ENCODE data around the gene LMBRD2.
A peak's percentile ranks its signal among the peaks of the same experiment; 100 is the strongest.

LMBRD2 gene

DNA sequence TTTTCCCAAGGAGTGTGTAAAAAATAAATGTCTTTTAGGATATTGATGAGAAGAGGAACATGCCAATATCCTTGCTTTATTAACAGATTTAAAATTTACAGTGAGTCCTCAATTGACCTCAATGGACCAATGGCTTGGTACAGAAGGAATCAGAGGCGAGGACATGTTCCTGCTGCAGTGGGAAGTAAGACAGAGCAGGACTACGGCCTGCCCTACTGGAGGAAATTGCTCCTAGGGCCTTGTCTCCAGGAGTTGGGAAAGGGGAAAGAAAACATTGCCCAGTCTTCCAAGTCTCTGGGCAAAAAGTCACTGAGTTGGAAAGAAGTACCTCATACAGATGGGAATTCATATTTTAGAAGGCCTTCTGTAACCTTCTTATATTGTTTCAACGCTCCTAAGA, 51.9 kb downstream of the LMBRD2 start:
- DNase-seq: no peak

DNA sequence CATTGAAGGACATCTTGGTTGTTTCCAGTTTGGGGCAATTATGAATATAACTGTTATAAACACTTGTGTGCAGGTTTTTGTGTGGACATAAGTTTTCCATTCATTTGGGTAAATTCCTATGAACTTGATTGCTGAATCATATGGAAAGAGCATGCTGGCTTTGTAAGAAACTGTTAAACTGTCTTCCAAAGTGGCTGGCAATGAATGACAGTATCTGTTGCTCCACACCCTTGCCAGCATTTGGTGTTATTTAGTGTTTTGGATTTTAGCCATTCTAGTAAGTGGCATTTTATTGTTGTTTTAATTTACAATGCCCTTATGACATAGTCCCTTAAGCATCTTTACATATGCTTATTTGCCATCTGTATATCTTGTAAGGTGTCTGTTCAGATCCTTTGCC, 55.2 kb downstream of the LMBRD2 start:
- DNase-seq: no peak

DNA sequence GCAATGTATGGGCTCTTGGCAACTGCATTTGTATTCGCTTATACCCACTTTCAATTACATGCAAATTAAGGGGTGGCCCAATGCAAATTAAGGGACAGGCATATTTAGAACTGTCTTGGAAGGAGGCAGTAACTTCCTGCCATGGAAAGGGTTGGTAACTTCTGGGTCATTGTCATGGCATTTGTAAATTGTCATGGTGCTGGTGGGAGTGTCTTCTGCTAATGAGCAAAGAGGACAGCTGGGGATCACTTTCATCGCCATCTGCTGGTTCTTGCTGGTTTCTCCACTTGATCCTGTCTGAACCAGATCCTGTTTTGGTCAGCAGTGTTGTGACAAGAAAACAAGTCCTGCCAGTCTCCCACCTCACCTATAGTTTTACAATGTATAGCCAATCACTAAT, 61.7 kb downstream of the LMBRD2 start:
- peak in 1 of 5 donors; percentile 13 for DNase-seq

DNA sequence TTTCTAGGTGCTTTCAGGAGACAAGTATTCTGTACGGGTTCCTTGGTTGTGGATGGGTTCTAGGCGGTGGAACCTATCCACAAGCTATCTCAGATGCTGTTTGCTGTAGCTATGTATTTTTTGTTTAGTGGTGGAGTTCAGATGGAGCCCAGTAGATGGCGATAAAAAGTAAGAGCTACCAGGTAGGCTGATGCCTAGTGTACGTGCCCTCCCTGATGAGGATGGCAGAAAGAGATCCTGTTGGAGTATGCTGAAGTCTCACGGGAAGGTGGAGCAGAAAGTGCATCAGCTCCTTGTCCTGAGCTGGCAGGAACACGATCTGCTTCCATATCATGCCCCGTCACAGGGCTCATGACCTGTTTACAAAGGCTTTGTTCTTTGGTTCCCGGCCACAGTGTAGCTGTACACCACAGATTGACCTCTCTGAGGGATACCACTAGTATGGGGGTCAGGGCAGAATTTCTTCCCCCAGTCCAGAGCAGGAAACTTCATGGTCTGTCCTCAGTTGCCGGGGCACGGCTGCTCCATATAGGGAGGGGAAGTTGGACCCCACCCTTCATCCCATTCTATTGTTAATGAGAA, 72.4 kb downstream of the LMBRD2 start:
- DNase-seq: peak in 1 of 5 donors; percentile 43

DNA sequence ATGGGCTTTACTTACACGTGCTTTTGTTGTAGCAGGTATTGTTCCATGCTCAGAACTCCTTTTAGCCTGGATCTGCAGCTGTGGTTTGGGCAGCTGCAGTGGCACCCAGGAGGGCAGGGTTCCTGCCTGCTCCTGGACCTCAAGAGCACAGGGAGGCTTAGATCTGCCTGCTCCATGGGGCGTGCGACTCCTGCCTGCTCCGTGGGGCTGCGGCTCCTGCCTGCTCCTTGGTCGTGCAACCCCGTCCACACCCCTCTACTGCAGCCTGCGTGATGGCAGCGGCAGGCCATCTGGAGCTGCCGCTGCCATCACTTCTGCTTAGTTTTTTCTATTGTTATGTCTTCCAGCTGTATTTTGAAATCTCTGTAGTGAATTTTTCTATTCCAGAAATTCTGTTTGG, 73.3 kb downstream of the LMBRD2 start:
- no peak for DNase-seq

- peak in 1 of 5 donors; percentile 25 for DNase-seq
Measured at GRCh38 chr5:36073595-36074216, 78.0 kb downstream of the LMBRD2 start.

- DNase-seq: peak in 1 of 5 donors; percentile 30
Measured at GRCh38 chr5:36070687-36071571, 80.8 kb downstream of the LMBRD2 start.

- DNase-seq: no peak
Measured at GRCh38 chr5:36068751-36069281, 82.9 kb downstream of the LMBRD2 start.

GRCh38 chr5:36066540-36067210, 85.0 kb downstream of the LMBRD2 start, which contains the start of gene UGT3A2:
TSS of gene UGT3A2 (minus strand) at chr5:36066882. CDS start at chr5:36066789, 93 bp downstream.
- DNase-seq: no peak

DNA sequence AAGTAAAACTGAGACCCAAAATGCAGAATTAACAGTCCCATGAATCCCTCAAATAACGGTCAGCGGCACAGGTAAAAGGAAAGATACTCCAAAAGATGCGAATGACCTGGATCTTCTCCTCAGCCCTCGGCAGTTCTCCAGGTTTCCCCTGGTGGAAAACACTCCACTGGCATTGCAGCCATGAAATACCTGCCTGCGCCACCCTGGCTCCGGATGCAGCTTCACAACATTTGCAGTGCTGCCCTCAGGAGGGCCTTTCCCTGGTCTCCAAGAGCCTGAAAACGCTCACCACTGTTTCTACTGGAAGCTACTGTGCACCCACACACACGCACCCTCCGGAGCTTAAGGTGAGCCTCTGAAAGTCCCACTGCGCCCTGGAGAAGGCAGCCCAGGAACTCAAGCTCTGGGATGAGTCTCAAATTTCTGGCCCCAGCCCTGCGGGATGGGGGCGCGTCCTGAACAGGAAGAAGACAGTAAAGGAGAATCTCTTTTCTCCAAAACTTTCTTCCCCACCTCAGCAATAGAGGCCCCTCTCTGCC, 85.6 kb downstream of the LMBRD2 start:
- no peak for DNase-seq

- no peak for DNase-seq
Measured at GRCh38 chr5:36060420-36060887, 91.2 kb downstream of the LMBRD2 start.

GRCh38 chr5:36059571-36060419, 91.9 kb downstream of the LMBRD2 start:
- DNase-seq: no peak

GRCh38 chr5:36058776-36059175, 92.9 kb downstream of the LMBRD2 start:
- DNase-seq: no peak

DNA sequence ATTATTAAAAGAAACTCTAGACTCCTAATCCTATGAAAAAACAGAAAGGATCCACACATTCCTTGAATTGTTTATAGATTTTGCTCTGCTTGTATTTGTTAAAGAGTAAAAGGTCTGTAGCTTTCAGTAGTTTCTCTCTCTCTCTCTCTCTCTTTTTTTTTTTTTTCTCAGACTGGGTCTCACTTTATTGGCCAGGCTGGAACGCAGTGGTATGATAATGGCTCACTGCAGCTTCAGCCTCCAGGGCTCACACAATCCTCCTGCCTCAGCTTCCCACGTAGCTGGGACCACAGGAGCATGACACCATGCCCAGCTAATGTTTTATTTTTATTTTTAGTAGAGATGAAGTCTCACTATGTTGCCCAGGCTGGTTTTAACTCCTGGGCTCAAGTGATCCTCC, 94.3 kb downstream of the LMBRD2 start:
- no peak for DNase-seq

- no peak for DNase-seq
Measured at GRCh38 chr5:36056422-36056821, 95.3 kb downstream of the LMBRD2 start.

DNA sequence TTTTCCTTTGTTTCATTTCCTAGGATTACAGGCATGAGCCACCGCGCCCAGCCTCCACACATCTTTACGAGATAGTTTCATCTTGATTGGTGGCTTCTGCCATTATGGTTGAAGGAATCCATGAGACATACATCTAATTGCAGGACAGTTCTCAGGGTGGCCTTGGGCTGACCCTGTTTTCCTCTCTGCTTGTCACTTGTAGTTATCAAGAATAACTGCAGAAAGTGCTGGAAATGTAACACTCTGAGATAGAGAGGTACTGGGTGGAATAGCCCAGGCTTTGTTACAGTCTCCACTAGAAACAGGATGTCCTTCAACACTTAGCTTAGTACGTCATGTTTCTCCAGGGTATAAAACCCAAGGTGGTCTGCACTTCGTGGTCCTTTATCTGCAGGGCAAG, 95.7 kb downstream of the LMBRD2 start:
- DNase-seq: no peak

DNA sequence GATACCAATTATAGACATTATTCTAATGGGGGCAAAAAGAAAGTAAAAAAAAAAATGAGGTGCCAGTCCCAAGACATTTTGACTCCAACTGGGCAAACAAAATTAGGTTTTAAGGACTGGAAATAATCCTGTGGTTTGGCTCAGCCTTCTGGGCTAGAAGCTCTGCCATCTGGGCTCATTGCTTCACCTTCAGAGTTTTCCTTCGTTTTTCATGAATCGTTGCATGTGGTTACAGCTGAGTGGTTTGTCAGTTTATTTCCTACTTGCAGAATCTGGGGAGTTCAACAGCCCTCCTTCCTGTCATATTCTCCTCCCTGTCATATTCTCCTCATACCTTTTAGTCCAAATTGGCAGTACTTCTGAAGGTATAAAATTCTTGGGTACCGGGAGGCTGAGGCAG, 97.0 kb downstream of the LMBRD2 start:
- DNase-seq: no peak

- DNase-seq: no peak
Measured at GRCh38 chr5:36052538-36052937, 99.1 kb downstream of the LMBRD2 start.

GRCh38 chr5:36049949-36050348, 101.7 kb downstream of the LMBRD2 start:
- DNase-seq: no peak

Data from T-helper 1 cell (primary cell).